HEK293 (cell line): ENCODE results near the gene TNS3.

Experiments used
- CTCF ChIA-PET: fragments of 350-600 bp; formaldehyde crosslinking; extraction: SDS; loops from one replicate; lab custom pipeline; 2021; ENCODE audit warnings: antibody characterized with exemption; lab: Yijun Ruan, JAX
- POLR2A ChIA-PET: fragments of 300-600 bp; formaldehyde crosslinking; extraction: SDS; loops from one replicate; lab custom pipeline; 2020; ENCODE audit warnings: antibody characterized with exemption, inconsistent platforms; lab: Yijun Ruan, JAX
- H3K27ac ChIP-seq: fragments of 200-500 bp; sonication (Bioruptor generic); 2 replicates; pipeline ENCODE4 v1.5.1; 2014; ENCODE audit warnings: low read depth, low read length, control low read depth, inconsistent platforms; ENCODE audit errors: extremely low read depth
- H3K36me3 ChIP-seq, 2 experiments: fragments of 200-500 bp in 1 of 2; sonication (Bioruptor generic) in 1 of 2; 1 replicate in 1 of 2; 2 replicates in 1 of 2; pipeline ENCODE4 v1.5.1; 2014 to 2017; ENCODE audit warnings: inconsistent platforms in 2 of 2, low read length in 2 of 2; ENCODE audit not compliant: control insufficient read depth in 2 of 2, insufficient read depth in 1 of 2
- H3K4me1 ChIP-seq: fragments of 200-500 bp; sonication (Bioruptor generic); 2 replicates; pipeline ENCODE4 v1.5.1; 2014; ENCODE audit warnings: mild to moderate bottlenecking, low read length, inconsistent platforms; ENCODE audit not compliant: control insufficient read depth, insufficient read depth
- H3K4me3 ChIP-seq: 2 replicates; pipeline ENCODE4 v1.5.1; 2011; ENCODE audit warnings: low read depth, mild to moderate bottlenecking, control low read depth, low read length, moderate library complexity
- H3K9me3 ChIP-seq: fragments of 200-500 bp; sonication (Bioruptor generic); 2 replicates; pipeline ENCODE4 v1.5.1; 2014; ENCODE audit warnings: low read depth, low read length, inconsistent platforms; ENCODE audit not compliant: control insufficient read depth, insufficient read depth
- GLIS2 ChIP-seq: fragments of 450-650 bp; formaldehyde crosslinking; IDR thresholded peaks from 2 replicates; pipeline ENCODE4 v1.5.1; 2016; ENCODE audit warnings: missing biosample characterization, missing genetic modification characterization
- INSM2 ChIP-seq: fragments of 450-650 bp; formaldehyde crosslinking; IDR thresholded peaks from 2 replicates; pipeline ENCODE4 v1.5.1; 2016; ENCODE audit warnings: missing biosample characterization, missing genetic modification characterization
- MEIS1 ChIP-seq: sonication (generic); formaldehyde crosslinking; IDR thresholded peaks from 2 replicates; pipeline ENCODE4 v1.8.1; 2022; ENCODE audit warnings: missing genetic modification reagents, mild to moderate bottlenecking, borderline replicate concordance
- PBX3 ChIP-seq: sonication (generic); formaldehyde crosslinking; IDR thresholded peaks from 2 replicates; pipeline ENCODE4 v1.8.1; 2022; ENCODE audit warnings: mild to moderate bottlenecking, moderate library complexity, missing genetic modification reagents
- SCRT1 ChIP-seq: fragments of 450-650 bp; formaldehyde crosslinking; IDR thresholded peaks from 2 replicates; pipeline ENCODE4 v1.5.1; 2016; ENCODE audit warnings: missing biosample characterization, missing genetic modification characterization, borderline replicate concordance
- TCF7L2 ChIP-seq: IDR thresholded peaks from 2 replicates; pipeline ENCODE4 v1.6.1; 2011; ENCODE audit warnings: low read depth, mild to moderate bottlenecking, inconsistent platforms, low read length, moderate library complexity, borderline replicate concordance
- YY1 ChIP-seq: fragments of 450-650 bp; formaldehyde crosslinking; IDR thresholded peaks from 2 replicates; pipeline ENCODE4 v1.5.1; 2018; ENCODE audit warnings: missing biosample characterization, missing genetic modification characterization
- ZBTB17 ChIP-seq: fragments of 450-650 bp; formaldehyde crosslinking; IDR thresholded peaks from 2 replicates; pipeline ENCODE4 v1.5.1; 2016; ENCODE audit warnings: missing biosample characterization, missing genetic modification characterization
- ZBTB26 ChIP-seq: fragments of 450-650 bp; formaldehyde crosslinking; optimal IDR thresholded peaks from 2 replicates; pipeline ENCODE3; 2016; ENCODE audit warnings: missing biosample characterization, mild to moderate bottlenecking, missing genetic modification characterization
- ZNF140 ChIP-seq: fragments of 450-650 bp; formaldehyde crosslinking; IDR thresholded peaks from 2 replicates; pipeline ENCODE4 v1.5.1; 2016; ENCODE audit warnings: missing biosample characterization, missing genetic modification characterization
- ZNF16 ChIP-seq: fragments of 450-650 bp; formaldehyde crosslinking; IDR thresholded peaks from 2 replicates; pipeline ENCODE4 v1.5.1; 2016; ENCODE audit warnings: low read depth, missing biosample characterization, missing genetic modification characterization
- ZNF335 ChIP-seq: fragments of 450-650 bp; formaldehyde crosslinking; conservative IDR thresholded peaks from 2 replicates; pipeline ENCODE4 v1.5.1; 2016; ENCODE audit warnings: missing biosample characterization, missing genetic modification characterization
- ZNF362 ChIP-seq: fragments of 450-650 bp; formaldehyde crosslinking; IDR thresholded peaks from 2 replicates; pipeline ENCODE4 v1.5.1; 2016; ENCODE audit warnings: missing biosample characterization, missing genetic modification characterization
- ZNF398 ChIP-seq: fragments of 450-650 bp; formaldehyde crosslinking; IDR thresholded peaks from 2 replicates; pipeline ENCODE4 v1.5.1; 2017; ENCODE audit warnings: missing biosample characterization, missing genetic modification characterization
- ZNF530 ChIP-seq: fragments of 450-650 bp; formaldehyde crosslinking; IDR thresholded peaks from 2 replicates; pipeline ENCODE4 v1.5.1; 2016; ENCODE audit warnings: low read depth, missing biosample characterization, missing genetic modification characterization
- ZNF571 ChIP-seq: fragments of 450-650 bp; formaldehyde crosslinking; IDR thresholded peaks from 2 replicates; pipeline ENCODE4 v1.5.0; 2017; ENCODE audit warnings: missing biosample characterization, missing genetic modification characterization
- ZNF596 ChIP-seq: fragments of 450-650 bp; IDR thresholded peaks from 2 replicates; pipeline ENCODE4 v1.5.0; 2018; ENCODE audit warnings: missing biosample characterization, mild to moderate bottlenecking, missing genetic modification characterization, moderate library complexity
- ZNF701 ChIP-seq: fragments of 450-650 bp; formaldehyde crosslinking; IDR thresholded peaks from 2 replicates; pipeline ENCODE4 v1.5.1; 2016; ENCODE audit warnings: missing biosample characterization, missing genetic modification characterization
- ZSCAN18 ChIP-seq: fragments of 450-650 bp; formaldehyde crosslinking; IDR thresholded peaks from 2 replicates; pipeline ENCODE4 v1.5.1; 2016; ENCODE audit warnings: missing biosample characterization, missing genetic modification characterization

TNS3 gene

GRCh38 chr7:47581804-47582763 lies at the start of gene TNS3 (continued):
- TF ChIP-seq ZBTB26 (tag by site-specific recombination) (peak; percentile 76), ZNF701 (no peak), ZBTB17 (tag by site-specific recombination) (no peak), ZNF140 (tag by site-specific recombination) (no peak), ZNF398 (tag by site-specific recombination) (no peak), PBX3 (CRISPR knock-in tag) (no peak), ZNF335 (tag by site-specific recombination) (peak; percentile 60), ZNF362 (tag by site-specific recombination) (no peak), GLIS2 (no peak)
- TF ChIP-seq, all 188 proteins: peak for 8

GRCh38 chr7:47631711-47632110 lies 49.8 kb upstream of the TNS3 start:
- Histone ChIP-seq H3K4me1 (no peaks in the 10 kb centered on the region), H3K36me3 (no peaks in the 10 kb centered on the region), H3K4me3 (no peak overlapping the region), H3K27ac (no peak overlapping the region), H3K9me3 (no peaks in the 10 kb centered on the region)
- no peak for TF ChIP-seq ZNF571 (tag by site-specific recombination)
- ChIA-PET POLR2A (no interaction called here), CTCF (interaction anchor here (1.8 kb wide), 1 partner anchor 365 kb away, joined by 7 read pairs; no protein-coding TSS in a partner anchor)

GRCh38 chr7:47627580-47628283 lies 45.8 kb upstream of the TNS3 start:
- Histone ChIP-seq H3K4me3 (no peak overlapping the region), H3K27ac (no peak overlapping the region), H3K4me1 (no peaks in the 10 kb centered on the region), H3K9me3 (no peaks in the 10 kb centered on the region), H3K36me3 (no peaks in the 10 kb centered on the region)
- CTCF ChIA-PET, result interaction anchor here (0.5 to 0.7 kb wide), 4 partner anchors 74 to 342 kb away, joined by 3 to 4 read pairs (median 4); no protein-coding TSS in a partner anchor
- POLR2A ChIA-PET, result no interaction called here
- TF ChIP-seq TCF7L2 (no peak), ZNF530 (tag by site-specific recombination) (no peak), MEIS1 (CRISPR knock-in tag) (no peak), ZSCAN18 (tag by site-specific recombination) (no peak), INSM2 (tag by site-specific recombination) (no peak), ZNF16 (no peak), ZNF596 (no peak), SCRT1 (tag by site-specific recombination) (no peak), YY1 (tag by site-specific recombination) (no peak), ZNF571 (tag by site-specific recombination) (no peak)
